ENCODE measurements around the gene LOXL3.

Gene LOXL3

DNA sequence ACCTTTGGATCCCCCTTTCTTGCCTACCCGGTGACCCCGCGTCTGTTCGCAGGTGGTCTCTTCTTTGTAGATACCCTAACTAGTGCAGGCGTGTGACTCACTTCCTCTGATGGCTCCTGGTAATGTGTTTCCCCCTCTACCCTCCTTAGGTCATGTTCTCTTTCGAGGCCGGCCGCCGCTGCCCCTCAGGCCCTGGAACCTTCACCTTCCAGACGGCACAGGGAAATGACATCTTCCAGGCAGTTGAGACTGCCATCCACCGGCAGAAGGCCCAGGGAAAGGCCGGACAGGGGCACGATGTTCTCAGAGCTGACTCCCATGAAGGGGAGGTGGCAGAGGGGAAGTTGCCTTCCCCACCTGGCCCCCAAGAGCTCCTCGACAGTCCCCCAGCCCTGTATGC is 2.4 kb upstream of the LOXL3 start:
- Histone ChIP-seq H3K36me3 (ENCODE audit: control insufficient read depth, insufficient read depth, low read length) (peaks cover 14% of the 10 kb centered on the region), H3K27me3 (replicated peaks; ENCODE audit: control insufficient read depth, insufficient read depth, low read length) (no peaks in the 10 kb centered on the region), H3K4me3 (replicated peaks; ENCODE audit: low read depth, low read length) (peak overlapping the region; percentile 83)
- no peak for DNase-seq (ENCODE audit: extremely low read depth, insufficient read length)
- TF ChIP-seq, protein P1, sequence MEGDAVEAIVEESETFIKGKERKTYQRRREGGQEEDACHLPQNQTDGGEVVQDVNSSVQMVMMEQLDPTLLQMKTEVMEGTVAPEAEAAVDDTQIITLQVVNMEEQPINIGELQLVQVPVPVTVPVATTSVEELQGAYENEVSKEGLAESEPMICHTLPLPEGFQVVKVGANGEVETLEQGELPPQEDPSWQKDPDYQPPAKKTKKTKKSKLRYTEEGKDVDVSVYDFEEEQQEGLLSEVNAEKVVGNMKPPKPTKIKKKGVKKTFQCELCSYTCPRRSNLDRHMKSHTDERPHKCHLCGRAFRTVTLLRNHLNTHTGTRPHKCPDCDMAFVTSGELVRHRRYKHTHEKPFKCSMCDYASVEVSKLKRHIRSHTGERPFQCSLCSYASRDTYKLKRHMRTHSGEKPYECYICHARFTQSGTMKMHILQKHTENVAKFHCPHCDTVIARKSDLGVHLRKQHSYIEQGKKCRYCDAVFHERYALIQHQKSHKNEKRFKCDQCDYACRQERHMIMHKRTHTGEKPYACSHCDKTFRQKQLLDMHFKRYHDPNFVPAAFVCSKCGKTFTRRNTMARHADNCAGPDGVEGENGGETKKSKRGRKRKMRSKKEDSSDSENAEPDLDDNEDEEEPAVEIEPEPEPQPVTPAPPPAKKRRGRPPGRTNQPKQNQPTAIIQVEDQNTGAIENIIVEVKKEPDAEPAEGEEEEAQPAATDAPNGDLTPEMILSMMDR (IDR thresholded peaks at IDR 0.05; ENCODE audit: insufficient read depth, low read length, poor library complexity, severe bottlenecking), result no peak

DNA sequence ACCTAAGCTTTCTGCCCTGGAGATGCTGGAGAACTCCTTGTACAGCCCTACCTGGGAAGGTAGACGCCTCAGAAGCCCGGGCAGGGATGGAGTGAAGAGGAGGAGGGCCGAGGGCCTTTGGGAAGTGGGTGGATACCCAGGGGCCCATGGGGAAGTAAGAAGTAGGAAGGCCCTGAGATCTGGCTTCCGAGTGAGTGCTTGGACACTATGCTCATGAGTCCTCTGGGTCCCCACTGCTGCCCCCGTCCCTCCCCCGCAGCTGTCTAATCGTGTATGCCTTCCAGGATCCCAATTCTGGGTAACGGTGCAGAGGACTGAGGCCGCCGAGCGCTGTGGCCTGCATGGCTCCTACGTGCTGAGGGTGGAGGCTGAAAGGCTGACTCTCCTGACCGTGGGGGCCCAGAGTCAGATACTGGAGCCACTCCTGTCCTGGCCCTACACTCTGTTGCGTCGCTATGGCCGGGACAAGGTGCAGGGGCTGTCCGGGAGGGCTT is 1.9 kb upstream of the LOXL3 start:
- H3K4me3 ChIP-seq (replicated peaks; ENCODE audit: low read depth, low read length), result peak overlapping the region; percentile 83
- DNase-seq (ENCODE audit: extremely low read depth, insufficient read length), result no peak

DNA sequence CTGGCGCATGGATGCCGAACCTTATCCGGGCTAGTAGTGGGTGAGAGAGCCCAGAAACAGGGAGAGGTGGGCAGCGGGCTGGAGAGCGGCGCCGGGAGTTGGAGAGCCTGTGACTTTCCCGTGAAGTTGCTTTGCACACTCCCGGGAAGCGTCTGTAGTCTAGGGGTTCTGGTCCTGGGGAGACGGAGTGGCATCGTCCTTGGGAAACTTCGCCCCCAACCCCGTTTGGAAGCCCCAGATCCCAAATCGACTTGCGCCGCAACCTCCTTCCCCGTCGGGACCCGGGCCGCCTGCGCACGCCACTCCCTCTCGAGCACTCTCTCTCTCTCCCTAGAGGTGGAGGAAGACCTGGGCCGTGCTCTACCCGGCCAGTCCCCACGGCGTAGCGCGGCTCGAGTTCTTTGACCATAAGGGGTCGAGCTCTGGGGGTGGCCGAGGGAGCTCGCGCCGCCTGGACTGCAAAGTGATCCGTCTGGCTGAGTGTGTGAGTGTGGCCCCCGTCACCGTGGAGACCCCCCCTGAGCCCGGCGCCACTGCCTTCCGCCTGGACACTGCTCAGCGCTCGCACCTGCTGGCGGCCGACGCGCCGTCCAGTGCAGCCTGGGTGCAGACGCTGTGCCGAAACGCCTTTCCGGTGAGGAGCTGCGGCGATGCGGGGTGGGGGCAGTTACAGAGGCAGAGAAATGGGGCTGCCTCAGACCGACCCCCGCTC is 1.2 kb upstream of the LOXL3 start:
- H3K36me3 ChIP-seq (ENCODE audit: control insufficient read depth, insufficient read depth, low read length), result peaks cover 14% of the 10 kb centered on the region
- TF ChIP-seq, protein P1 (IDR thresholded peaks at IDR 0.05; ENCODE audit: insufficient read depth, low read length, poor library complexity, severe bottlenecking), result peak; percentile 9
- H3K4me3 ChIP-seq (replicated peaks; ENCODE audit: low read depth, low read length), result peak overlapping the region; percentile 83
- H3K27me3 ChIP-seq (replicated peaks; ENCODE audit: control insufficient read depth, insufficient read depth, low read length), result no peaks in the 10 kb centered on the region
- peak; percentile 76 for DNase-seq (ENCODE audit: extremely low read depth, insufficient read length)

More for the DNA sequence above, 1.9 kb upstream of the LOXL3 start:
- no peaks in the 10 kb centered on the region for H3K27me3 ChIP-seq (replicated peaks; ENCODE audit: control insufficient read depth, insufficient read depth, low read length)
- TF ChIP-seq, protein P1 (IDR thresholded peaks at IDR 0.05; ENCODE audit: insufficient read depth, low read length, poor library complexity, severe bottlenecking), result no peak
- H3K36me3 ChIP-seq (ENCODE audit: control insufficient read depth, insufficient read depth, low read length), result peaks cover 14% of the 10 kb centered on the region

DNA sequence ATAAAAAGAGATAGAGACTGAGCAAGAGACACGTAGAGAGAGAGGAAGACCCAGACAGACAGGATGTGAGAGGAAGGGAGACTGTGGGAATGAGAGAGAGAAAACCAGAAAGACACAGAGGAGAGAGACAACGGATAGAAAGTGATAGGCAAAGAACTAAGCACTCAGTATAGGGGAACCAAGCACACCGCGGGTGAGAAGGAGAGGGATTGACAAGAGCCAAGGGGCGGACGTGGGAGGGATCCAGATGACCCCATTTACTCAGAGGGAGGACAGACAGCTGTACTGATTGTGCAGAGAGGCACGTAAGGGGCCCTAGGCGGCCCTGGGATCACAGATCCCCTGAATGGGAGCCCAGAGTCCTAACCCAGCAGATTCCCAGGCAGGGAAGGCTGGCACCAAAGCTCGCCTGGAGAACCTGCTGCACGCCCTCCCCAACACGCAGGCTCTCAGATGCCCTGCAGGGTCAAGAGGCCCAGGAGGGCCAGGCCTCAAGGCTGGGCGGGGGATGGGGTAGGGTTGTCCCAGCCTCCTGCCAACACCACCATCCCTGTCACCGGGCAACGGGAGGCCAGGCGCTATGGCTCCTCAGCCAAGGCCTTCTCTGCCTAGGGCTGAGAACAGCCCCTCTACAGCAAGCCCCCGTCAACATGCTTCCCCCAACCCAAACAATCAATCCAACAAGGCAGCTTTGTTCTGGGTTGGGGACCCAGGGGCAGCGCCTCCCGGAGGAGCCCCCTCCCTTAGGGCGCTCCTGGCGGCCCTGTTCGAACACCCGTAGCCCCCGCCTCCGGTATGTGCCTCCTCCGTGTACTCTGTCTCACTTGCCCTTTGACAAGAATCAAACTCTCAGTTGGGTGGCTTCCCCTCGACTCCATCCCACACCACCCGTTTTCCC is 579 bp downstream of the LOXL3 start:
- Histone ChIP-seq H3K36me3 (ENCODE audit: control insufficient read depth, insufficient read depth, low read length) (peaks cover 9% of the 10 kb centered on the region), H3K4me3 (replicated peaks; ENCODE audit: low read depth, low read length) (peak overlapping the region; percentile 83), H3K27me3 (replicated peaks; ENCODE audit: control insufficient read depth, insufficient read depth, low read length) (no peaks in the 10 kb centered on the region)
- DNase-seq (ENCODE audit: extremely low read depth, insufficient read length), result peak; percentile 51
- TF ChIP-seq, protein P1 (IDR thresholded peaks at IDR 0.05; ENCODE audit: insufficient read depth, low read length, poor library complexity, severe bottlenecking), result no peak

DNA sequence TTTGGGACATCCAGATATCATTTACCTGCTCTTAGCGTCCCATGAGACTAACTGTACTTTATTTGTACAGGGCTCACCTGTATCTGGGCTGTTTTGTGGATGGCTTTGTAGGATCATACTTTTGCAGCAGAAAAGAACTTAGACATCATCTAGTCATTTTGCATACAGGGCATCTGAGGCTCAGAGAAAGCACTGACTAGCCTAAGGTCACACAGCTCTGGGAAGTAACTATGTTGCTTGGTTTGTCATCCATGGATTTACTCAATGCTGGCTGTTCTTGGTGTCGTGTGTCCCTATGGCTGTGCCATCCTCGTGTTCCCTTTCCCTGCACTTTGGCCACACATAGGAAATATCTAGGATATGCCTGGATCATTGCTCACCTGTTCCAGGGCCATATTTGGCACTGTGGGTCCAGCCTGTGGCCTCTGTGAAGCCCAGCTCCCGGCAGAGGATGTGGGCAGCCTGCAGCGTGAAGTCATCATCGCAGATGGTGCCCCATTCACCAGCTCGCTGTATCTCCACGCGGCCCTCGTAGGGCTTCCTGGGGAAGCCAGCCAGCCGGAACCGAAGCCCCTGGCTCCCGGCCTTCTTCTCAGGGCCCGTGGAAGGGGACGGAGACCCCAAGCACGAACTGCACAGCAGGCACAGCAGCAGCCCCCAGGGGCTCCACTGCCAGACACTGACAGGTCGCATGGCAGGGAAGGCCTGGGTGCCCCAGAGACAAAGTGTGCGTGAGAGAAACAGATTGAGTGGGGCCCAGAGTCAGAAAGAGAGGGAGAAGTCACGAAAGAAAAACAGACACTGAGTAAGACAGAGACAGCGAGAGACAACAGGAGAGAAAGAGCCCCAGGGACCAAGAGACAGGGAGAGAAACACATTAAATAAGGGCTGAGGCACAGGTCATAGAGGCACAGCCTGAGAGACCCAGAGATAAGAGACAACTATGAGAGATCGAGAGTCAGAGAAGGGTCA is 1.5 kb downstream of the LOXL3 start:
- peak; percentile 70 for DNase-seq (ENCODE audit: extremely low read depth, insufficient read length)
- no peaks in the 10 kb centered on the region for H3K27me3 ChIP-seq (replicated peaks; ENCODE audit: control insufficient read depth, insufficient read depth, low read length)
- TF ChIP-seq, protein P1 (IDR thresholded peaks at IDR 0.05; ENCODE audit: insufficient read depth, low read length, poor library complexity, severe bottlenecking), result no peak
- H3K4me3 ChIP-seq (replicated peaks; ENCODE audit: low read depth, low read length), result peak overlapping the region; percentile 83
- H3K36me3 ChIP-seq (ENCODE audit: control insufficient read depth, insufficient read depth, low read length), result peaks cover 9% of the 10 kb centered on the region
